Measurements from ENCODE around the gene NPLOC4.

NPLOC4 gene

DNA sequence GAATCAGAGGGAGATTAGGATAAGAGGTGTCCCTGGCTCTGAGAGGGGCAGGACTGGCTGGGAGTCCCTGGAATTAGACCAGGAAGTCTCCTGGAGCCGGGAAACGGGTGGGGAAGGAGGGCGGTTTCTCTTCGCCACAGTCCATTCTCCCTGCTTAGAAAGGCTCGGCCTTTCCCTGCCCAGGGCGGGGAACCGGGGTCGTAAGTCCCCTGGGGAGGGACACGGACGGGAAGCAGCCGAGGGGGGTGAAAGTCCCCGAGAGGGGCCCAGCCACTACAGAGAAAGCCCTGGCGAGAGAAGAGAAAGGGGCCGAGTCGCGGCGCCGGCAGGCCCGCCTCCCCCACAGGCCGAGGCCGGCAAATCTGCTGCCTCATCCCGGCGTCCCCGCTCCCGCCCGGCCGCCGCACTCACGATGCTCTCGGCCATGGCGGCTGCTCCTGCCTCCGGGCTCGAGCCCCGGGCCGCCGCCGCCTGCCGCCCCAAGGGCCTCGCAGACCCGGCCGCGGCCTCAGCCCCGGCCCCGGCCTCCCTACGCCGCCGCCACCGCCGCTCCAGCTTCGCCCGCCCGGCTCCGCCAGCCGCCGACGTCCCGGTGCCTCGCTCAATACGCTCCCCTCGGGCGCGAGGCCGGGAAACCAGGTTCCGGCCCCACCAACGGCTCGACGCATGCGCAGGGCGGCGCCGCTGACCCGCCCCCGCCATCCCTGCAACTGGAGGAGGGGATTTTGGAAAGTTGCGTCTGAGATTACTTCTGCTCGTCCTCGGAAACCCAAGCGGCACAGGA lies at the start of gene NPLOC4, which contains the start of gene TSPAN10:
Gene NPLOC4 (minus strand): TSS at position 608 of the 784 bp plus-strand sequence. CDS start 182 bp downstream, at position 426.
Gene TSPAN10 (plus strand): TSS at position 692 of the 784 bp plus-strand sequence. CDS start 5,217 bp downstream, outside the sequence.
- TF ChIP-seq CTCF (IDR thresholded peaks at IDR 0.05; ENCODE audit: control insufficient read depth, insufficient read depth, low read depth, low read length, missing control alignments), result no peak
- H3K4me3 ChIP-seq (ENCODE audit: control insufficient read depth, low read depth, low read length), result peak within 1 kb of the TSS; percentile 99
- peak; percentile 20 for DNase-seq (ENCODE audit: low read depth)

GRCh38 chr17:81686614-81687013 lies 49.7 kb upstream of the NPLOC4 start:
- DNase-seq (ENCODE audit: low read depth), result no peak
- no peak for TF ChIP-seq CTCF (IDR thresholded peaks at IDR 0.05; ENCODE audit: control insufficient read depth, insufficient read depth, low read depth, low read length, missing control alignments)

GRCh38 chr17:81685108-81685507 lies 48.2 kb upstream of the NPLOC4 start:
- no peak for DNase-seq (ENCODE audit: low read depth)
- no peak for TF ChIP-seq CTCF (IDR thresholded peaks at IDR 0.05; ENCODE audit: control insufficient read depth, insufficient read depth, low read depth, low read length, missing control alignments)
- peak overlapping the region; percentile 49 for H3K4me3 ChIP-seq (ENCODE audit: control insufficient read depth, low read depth, low read length)

More at GRCh38 chr17:81686614-81687013, 49.7 kb upstream of the NPLOC4 start:
- no peak overlapping the region for H3K4me3 ChIP-seq (ENCODE audit: control insufficient read depth, low read depth, low read length)

- no peak for DNase-seq (ENCODE audit: low read depth)
- no peak for TF ChIP-seq CTCF (IDR thresholded peaks at IDR 0.05; ENCODE audit: control insufficient read depth, insufficient read depth, low read depth, low read length, missing control alignments)
- H3K4me3 ChIP-seq (ENCODE audit: control insufficient read depth, low read depth, low read length), result peak overlapping the region; percentile 49
These were observed 47.6 kb upstream of the NPLOC4 start for GRCh38 chr17:81684442-81684911.

DNA sequence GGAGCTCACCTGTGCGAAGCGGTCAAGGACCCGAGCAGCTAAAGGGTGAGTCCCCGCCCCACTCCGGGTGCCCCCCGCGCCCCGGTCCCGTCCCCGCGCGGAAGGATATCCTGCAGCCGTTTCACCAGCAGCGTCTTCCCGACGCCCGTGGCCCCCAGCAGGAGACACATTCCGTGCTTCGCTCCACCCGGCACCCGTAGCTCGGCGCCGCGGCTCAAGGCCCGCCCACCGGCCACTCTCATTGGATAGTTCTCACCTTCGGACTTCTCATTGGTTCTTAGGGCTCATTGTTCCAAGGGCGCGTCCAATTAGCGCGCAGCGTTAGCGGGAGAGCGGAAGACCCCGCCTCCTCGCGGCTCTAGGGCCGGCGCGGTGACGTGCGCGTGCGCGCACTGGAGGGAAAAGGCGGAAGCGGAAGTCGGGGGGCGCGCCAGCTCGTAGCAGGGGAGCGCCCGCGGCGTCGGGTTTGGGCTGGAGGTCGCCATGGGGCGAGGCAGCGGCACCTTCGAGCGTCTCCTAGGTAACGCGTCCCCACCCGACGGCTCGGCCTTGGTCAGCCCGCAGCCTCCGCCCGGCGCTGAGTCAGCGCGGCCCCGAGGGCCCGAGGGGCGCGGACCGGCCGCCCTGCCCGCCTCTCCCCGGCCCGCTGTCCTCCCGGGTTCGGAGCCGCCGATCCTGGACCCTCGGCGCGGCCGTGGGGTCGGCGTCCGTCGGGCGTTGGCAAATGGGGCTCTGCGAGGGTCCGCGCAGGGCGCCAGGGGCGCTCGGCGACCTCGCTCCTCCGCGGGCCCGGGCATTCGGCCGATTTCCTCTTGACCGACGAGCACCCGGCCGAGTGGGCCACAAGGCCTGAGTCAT lies 46.9 kb upstream of the NPLOC4 start, which contains the start of the genes ARL16 and HGS:
Gene ARL16 (minus strand): TSS at position 214 of the 858 bp plus-strand sequence. CDS start 44 bp downstream, at position 170.
Gene HGS (plus strand): TSS at position 428 of the 858 bp plus-strand sequence. CDS start 56 bp downstream, at position 484.
- DNase-seq (ENCODE audit: low read depth), result peak; percentile 97
- TF ChIP-seq CTCF (IDR thresholded peaks at IDR 0.05; ENCODE audit: control insufficient read depth, insufficient read depth, low read depth, low read length, missing control alignments), result no peak
- peak within 1 kb of the TSS; percentile 99 for H3K4me3 ChIP-seq (ENCODE audit: control insufficient read depth, low read depth, low read length)

GRCh38 chr17:81683208-81683583 lies 46.3 kb upstream of the NPLOC4 start:
- TF ChIP-seq CTCF (IDR thresholded peaks at IDR 0.05; ENCODE audit: control insufficient read depth, insufficient read depth, low read depth, low read length, missing control alignments), result no peak
- H3K4me3 ChIP-seq (ENCODE audit: control insufficient read depth, low read depth, low read length), result peak overlapping the region; percentile 99

More at GRCh38 chr17:81683208-81683583, 46.3 kb upstream of the NPLOC4 start:
- no peak for DNase-seq (ENCODE audit: low read depth)
